HG02970 (cell line): ENCODE measurements around the gene PCGF3.

Source experiments
- ATAC-seq: cut with Tn5 transposase; IDR thresholded peaks from one replicate; pipeline ENCODE4 v1.9.1; 2021; ENCODE audit warnings: mild to moderate bottlenecking, moderate library complexity, moderate number of reproducible peaks; ENCODE audit not compliant: unreplicated experiment, low FRiP score

PCGF3 gene

GRCh38 chr4:705278-706082, at the start of gene PCGF3:
TSS of gene PCGF3 (plus strand) at chr4:705832. CDS start at chr4:733681, 27,849 bp downstream.
- peak; percentile 92 for ATAC-seq

DNA sequence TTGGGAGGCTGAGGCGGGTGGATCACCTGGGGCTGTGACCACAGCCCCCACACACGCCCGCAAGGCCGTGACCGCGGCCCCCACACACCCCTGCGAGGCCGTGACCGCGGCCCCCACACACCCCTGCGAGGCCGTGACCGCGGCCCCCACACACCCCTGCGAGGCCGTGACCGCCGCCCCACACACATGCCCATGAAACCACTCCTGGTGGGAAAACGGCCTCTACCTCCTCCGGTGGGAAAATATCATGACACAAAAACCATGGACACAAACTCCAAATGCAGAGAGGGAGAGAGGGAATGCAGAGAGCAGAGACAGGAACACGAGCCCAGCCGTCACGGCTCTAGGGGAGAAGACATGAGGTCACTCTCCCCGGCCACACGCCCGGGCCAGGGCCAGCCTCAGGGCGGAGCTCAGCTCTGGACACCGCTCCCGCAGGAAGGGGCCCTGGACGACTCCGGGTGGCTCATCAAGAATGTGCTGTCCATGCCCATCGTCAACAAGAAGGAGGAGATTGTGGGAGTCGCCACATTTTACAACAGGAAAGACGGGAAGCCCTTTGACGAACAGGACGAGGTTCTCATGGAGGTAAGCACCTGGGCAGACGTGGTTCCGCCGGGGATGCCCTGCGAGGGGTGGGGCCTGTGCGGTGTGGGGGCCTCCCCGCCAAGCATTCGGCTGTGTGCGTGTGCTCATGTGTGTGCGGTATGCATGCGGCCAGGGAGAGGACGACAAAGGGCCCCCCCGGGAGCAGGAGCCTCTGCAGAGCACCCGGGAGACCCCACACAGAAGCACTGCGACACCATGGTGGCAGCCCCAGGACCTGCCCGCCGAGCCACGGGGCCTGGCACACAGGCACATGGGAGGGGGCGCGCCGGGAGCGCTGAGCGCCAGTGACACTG, 48.9 kb upstream of the PCGF3 start:
- no peak for ATAC-seq

- ATAC-seq: no peak
Observed at GRCh38 chr4:657338-657833, 48.2 kb upstream of the PCGF3 start.

DNA sequence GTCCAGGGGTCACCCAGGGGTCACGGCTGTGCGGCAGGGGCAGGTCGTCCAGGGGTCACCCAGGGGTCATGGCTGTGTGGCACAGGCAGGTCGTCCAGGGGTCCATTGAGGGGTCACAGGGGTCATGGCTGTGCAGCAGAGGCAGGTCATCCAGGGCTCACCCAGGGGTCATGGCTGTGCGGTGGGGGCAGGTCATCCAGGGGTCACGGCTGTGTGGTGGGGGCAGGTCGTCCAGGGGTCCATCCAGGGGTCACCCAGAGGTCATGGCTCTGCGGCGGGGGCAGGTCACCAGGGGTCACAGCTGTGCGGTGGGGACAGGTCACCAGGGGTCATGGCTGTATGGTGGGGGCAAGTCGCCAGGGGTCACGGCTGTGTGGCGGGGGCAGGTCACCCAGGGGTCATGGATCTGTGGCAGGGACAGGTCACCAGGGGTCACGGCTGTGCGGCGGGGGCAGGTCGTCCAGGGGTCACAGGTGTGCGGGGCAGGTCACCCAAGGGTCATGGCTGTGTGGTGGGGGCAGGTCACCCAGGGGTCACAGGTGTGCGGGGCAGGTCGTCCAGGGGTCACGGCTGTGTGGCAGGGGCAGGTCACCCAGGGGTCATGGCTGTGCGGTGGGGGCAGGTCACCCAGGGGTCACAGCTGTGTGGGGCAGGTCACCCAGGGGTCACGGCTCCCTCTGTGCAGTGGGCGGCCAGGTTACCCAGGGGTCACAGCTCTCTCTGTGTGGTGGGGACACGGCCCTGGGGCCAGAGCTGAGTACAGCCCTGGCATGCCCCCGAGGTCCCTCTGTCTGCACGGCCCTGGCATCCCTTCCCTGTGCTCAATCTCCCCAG, 47.6 kb upstream of the PCGF3 start:
- ATAC-seq: no peak

DNA sequence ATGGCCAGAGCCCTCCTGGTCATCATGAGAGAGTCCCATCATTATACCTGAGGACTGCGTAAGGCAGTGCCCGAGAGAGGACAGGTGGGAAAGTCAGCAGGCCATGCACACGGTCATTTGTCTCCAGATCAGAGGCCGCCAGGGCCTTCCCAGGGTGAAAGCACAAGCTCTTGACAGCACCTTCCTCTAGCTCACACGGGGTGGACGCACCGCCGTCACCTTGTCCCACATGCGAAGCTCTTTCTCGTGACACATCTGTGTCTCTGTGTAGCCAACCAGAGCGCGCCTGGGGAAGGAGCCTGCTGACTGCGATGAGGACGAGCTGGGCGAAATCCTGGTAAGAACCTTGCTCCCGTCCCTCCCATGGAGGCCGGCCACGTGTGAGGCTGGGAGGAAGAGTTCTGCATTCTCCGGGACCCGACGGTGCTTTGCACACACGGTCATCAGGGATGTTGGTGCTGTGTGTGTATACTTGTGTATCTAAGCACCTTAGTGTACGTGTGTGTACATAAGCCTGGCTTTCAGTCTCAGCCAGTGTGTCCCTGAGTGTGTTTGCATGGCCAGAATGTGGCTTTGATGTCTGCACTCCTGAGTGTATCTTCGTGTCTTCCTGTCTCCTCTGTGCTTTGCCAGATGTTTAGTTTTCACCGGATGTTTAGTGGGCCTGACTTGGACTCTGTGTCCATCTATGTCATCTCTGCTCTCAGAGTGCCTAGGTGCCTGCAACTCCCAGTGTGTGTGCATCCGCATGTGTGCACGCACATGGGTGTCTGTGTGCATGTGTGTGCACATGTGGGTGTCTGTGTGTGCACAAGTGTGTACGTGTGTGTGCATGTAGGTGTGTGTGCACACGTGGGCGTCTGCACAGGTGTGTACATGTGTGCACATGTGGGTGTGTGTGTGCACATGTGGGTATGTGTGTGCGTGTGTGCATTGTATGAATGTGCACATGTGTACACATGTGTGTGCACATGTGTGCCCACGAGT, 46.7 kb upstream of the PCGF3 start:
- no peak for ATAC-seq

- no peak for ATAC-seq
Observed at GRCh38 chr4:659851-660250, 45.8 kb upstream of the PCGF3 start.

DNA sequence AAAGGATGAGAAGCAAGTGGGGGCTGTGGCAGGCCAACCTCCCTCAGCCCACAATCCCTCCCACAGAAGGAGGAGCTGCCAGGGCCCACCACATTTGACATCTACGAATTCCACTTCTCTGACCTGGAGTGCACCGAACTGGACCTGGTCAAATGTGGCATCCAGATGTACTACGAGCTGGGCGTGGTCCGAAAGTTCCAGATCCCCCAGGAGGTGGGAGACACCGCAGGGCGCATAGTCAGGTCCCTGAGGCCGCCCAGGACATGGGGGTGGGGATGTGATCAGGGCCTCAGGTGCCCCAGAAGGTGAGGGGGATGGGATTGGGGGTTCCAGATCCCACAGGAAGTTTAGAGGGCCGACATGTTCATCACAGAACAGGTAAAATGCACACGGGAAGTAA, 45.2 kb upstream of the PCGF3 start:
- no peak for ATAC-seq

DNA sequence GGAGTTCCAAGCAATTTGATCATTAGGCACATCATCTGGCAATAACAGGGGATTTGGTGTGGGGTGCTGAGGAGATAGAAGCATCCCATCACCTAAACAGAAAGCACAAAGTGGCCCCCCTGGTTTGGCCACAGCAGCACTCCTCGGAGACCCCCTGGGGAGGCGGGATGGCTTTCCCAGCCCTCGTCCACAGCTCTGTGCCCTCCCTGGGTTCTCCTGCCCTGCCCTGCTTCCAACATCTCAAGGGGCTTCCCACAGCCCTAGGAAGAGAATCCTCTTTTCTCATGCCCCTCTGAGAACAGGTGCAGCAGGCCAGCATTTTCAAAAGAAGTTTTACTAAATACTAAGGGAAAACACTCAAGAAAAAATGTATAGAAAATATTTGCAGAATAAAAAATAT, 44.4 kb upstream of the PCGF3 start:
- ATAC-seq: no peak

DNA sequence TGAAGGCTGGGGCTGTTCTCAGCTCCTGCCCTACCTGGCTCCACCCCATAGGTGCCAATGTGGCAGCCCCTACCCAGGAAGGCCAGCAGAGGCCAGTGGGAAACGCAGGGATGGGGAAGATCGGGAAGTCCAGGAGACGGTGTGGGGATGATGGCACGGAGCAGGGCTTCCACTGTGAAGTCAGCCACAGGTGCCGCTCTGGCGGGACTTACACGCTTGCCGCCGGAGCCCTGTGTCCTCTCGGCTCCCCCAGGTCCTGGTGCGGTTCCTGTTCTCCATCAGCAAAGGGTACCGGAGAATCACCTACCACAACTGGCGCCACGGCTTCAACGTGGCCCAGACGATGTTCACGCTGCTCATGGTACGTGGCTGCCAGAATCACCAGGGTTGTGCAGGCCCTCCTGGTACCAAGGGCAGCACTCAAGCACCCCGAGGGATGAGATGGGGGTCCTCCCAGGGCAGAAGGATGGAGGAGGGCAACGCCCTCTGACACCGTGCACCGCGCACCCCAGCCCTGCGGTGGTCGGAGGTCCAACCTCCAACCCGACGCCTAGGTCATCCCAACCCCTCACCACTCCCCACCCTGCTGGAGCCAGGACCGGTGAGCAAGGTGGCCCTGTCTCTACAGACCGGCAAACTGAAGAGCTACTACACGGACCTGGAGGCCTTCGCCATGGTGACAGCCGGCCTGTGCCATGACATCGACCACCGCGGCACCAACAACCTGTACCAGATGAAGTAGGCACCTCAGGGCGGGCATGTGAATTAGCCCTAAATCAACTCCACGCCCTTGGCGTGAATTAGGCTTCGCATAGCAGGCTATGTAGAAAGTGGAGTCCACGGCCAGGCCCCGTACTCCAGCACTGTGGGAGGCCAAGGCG, 43.5 kb upstream of the PCGF3 start:
- no peak for ATAC-seq

GRCh38 chr4:663046-663437, 42.6 kb upstream of the PCGF3 start:
- ATAC-seq: no peak

DNA sequence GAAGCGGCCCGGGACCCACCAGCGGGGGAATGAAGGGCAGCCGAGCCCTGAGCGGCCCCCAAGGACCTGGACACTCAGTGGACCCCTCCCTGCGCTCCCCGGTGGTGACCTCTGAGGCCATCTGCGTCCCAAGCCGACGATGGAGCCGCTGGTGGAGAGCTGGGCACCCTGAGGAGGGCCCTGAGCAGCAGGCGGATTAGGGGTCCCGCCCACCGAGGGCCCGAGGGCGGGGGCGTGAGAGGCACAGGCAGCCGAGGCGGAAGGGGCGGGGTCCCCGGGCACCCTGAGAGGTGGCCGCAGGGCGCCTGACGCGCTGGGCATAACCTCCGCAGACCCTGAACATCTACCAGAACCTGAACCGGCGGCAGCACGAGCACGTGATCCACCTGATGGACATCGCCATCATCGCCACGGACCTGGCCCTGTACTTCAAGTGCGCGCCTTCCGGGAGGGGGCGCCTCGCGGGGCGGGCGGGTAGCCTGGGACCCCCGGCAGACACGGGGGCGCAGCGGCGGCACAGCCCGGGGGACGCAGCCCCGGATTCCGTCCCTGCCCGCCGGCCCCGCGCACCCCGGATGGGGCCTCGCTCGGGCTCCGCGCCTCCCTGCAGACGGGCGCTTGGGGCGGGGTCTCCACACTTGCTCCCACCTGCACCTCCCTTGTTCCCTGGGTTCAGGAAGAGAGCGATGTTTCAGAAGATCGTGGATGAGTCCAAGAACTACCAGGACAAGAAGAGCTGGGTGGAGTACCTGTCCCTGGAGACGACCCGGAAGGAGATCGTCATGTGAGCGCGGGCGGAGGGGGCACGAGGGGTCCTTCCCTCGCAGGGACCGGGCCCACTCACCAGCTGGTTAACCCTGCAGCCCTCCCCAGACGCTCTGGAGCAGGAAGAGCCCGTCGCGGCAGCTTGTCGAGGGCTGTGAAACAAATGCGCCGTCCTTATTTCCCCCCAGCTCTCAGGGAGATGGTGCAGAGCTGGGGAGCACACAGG, 41.9 kb upstream of the PCGF3 start:
- ATAC-seq: no peak

DNA sequence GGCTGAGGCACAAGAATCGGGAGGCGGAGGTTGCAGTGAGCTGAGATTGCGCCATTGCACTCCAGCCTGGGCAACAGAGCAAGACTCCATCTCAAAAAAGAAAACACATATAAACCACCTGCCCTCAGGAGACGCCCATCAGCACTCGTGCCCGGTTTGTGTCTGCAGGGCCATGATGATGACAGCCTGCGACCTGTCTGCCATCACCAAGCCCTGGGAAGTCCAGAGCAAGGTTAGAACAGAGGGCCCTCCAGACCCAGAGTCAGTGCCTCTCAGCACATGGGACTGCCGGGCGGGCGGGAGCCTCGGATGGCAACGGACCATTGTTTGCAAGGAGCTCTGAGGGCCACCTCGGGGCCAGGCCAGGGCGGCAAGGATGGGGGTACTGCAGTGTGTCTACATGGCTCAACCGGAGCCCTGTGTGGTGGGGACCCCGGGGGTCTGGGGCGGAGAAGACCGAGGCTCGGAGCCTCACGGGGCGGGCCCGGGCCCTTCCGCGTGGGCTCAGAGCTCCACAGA, 40.9 kb upstream of the PCGF3 start:
- ATAC-seq: no peak

- no peak for ATAC-seq
Observed at GRCh38 chr4:665381-665750, 40.3 kb upstream of the PCGF3 start.

- no peak for ATAC-seq
Observed at GRCh38 chr4:665751-666435, 39.7 kb upstream of the PCGF3 start.

DNA sequence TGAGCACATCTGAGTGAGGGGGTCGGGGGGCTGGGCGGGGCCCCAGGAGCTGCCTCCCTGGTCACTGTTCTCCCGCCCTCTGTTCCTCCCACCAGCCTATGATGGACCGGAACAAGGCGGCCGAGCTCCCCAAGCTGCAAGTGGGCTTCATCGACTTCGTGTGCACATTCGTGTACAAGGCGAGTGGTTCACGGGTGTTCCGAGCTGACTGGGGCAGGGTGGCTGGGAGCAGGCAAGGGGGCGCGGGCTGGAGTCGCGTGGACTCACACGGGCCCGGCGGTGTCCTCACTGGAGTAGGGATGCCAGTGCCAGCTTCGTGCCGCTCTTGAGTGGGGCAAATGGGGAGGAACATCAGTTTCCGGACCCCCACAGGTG, 39.2 kb upstream of the PCGF3 start:
- ATAC-seq: no peak

- ATAC-seq: no peak
Observed at GRCh38 chr4:666822-667544, 38.6 kb upstream of the PCGF3 start.
